ENCODE data around the gene PRPF4.

DNA sequence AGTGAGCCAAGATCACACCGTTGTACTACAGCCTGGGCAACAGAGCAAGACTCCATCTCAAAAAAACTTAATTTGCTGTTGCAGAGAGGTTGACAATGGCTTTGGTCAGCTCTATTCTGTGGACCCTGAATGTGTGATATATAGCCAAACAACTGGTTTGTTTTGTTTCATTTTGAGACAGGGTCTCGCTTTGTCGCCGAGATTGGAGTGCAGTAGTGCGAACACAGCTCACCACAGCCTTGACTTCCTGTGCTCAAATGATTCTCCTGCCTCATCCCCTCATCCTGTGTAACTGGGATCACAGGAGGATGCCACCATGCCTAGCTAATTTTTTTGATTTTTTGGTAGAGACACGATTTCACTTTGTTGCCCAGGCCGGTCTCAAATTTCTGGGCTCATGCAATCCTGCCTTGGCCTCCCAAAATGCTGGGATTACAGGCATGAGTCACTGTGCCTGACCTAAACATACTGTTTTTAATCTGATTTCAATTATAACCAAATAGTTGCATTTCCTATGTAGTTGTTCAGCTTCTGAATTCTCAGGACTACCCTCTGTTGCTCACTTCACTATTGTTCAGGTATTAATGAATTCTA lies 17.9 kb downstream of the PRPF4 start:
- TF ChIP-seq, protein P1, sequence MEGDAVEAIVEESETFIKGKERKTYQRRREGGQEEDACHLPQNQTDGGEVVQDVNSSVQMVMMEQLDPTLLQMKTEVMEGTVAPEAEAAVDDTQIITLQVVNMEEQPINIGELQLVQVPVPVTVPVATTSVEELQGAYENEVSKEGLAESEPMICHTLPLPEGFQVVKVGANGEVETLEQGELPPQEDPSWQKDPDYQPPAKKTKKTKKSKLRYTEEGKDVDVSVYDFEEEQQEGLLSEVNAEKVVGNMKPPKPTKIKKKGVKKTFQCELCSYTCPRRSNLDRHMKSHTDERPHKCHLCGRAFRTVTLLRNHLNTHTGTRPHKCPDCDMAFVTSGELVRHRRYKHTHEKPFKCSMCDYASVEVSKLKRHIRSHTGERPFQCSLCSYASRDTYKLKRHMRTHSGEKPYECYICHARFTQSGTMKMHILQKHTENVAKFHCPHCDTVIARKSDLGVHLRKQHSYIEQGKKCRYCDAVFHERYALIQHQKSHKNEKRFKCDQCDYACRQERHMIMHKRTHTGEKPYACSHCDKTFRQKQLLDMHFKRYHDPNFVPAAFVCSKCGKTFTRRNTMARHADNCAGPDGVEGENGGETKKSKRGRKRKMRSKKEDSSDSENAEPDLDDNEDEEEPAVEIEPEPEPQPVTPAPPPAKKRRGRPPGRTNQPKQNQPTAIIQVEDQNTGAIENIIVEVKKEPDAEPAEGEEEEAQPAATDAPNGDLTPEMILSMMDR (IDR thresholded peaks at IDR 0.05), result no peak
- no peak for TF ChIP-seq POLR2A (IDR thresholded peaks at IDR 0.05)
